HG02943 (cell line): ENCODE results near the gene SYNDIG1.

ENCODE experiments used
- ATAC-seq: cut with Tn5 transposase; IDR thresholded peaks from one replicate; pipeline ENCODE4 v1.9.1; 2021; ENCODE audit warnings: mild to moderate bottlenecking, low read depth, moderate library complexity; ENCODE audit not compliant: unreplicated experiment

SYNDIG1 gene

DNA sequence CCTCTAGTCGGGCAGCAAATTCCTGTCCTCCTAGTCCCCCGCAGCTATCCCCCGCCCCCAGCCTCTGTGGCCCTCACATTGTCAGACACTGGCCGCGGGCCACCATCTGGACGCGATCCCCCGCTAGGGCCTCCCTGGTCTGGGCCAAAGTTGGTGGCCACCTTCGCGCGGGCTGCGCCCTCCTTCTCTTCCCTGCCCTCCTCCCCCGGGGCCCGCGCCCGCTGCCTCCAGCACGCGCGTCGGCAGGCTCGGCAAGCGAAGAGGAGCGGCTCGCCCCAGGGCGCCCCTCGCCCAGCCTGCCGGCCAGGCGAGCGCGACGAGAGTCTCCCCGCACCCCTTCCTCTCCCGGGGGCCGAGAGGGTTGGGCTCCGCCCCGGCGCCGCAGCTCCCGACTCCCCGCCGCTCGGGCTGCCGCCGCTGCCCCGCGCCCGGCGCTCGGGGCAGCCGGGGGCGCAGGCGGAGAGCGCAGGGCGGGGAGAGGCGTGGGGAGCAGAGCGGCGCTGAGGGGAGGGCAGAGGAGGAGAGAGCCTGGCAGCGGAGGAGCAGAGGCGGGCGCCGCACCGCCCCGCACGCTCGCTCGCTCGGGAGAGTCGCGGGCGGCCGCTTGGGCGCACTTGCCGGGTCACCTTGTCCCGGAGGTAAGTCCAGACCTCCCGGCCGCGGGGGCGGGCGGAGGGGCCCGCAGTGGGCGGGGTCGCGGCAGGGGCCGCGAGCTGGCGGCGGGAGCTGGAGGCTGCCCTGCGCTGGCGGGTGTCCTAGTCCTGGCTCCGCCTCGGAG lies at the start of gene SYNDIG1:
Gene SYNDIG1 (plus strand): TSS at position 514 of the 778 bp plus-strand sequence. CDS start 73,469 bp downstream, outside the sequence.
- ATAC-seq = no peak

DNA sequence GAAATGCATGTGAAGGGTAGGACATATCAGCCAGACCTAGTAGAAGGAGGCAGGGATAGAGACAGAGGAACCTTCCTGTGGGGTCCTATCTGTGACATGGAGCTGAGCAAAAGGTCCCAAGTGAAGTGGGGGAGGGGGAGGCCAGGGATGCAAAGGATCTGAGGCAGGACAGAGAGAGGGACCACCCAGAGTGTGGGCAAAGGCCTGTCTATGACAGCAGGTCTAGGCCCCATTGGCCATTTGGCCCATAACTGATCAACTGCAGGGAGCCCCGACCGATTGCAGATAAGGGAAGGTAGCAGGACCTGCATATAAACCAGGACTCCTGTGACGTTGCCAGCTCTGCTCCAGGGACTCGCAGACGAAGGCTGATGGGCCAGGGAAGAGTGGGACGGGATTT lies 49.6 kb upstream of the SYNDIG1 start:
- no peak for ATAC-seq

- ATAC-seq = no peak
These were observed 48.9 kb upstream of the SYNDIG1 start for GRCh38 chr20:24420567-24420966.

DNA sequence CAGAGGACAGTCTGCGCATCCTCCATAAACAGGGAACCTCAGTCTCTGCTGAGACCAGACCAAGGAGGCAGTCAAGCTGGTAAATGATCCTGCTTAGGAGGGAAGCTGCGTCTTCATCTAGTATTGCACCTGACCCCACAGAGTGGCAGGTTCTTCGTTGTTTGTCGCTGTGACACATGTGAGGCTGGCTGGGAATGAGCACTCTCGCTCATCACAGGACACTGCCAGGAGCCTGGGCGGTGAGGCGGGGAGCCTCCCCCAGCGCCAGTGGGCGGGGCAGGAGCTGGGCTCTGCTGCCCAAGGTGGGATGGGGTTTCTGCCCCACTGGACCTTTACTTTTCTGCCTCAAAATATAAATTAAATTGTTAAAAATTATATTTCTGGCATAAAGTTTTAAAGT lies 48.4 kb upstream of the SYNDIG1 start:
- no peak for ATAC-seq

GRCh38 chr20:24422091-24422760 lies 47.2 kb upstream of the SYNDIG1 start:
- ATAC-seq = no peak

- ATAC-seq = no peak
These were observed 45.8 kb upstream of the SYNDIG1 start for GRCh38 chr20:24423390-24424313.

DNA sequence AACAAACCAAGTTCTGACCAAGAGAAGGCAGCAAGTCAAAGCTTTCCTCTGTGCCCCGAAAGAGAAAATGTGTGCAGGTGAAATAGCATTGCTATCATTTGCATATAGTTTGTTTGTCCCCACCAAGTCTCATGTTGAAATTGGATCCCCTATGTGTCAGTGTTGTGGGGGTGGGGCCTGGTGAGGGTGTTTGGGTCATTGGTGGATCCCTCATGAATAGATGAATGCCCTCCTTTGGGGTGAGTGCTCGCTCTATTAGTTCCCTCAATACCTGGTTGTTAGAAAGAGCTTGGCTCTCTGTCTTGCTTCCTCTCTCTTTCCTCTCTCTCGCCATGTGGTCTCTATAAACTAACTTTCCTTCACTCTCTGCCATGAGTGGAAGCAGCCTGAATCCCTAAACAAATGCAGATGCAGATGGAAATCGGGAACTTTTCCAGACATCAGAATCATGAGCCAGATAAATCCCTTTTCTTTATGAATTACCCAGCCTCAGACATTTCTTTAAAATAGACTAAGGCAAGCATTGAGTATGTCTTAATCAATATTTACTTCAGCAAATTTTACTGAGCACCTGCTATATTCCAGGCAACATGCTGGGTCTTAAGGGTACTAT lies 43.8 kb upstream of the SYNDIG1 start:
- no peak for ATAC-seq

DNA sequence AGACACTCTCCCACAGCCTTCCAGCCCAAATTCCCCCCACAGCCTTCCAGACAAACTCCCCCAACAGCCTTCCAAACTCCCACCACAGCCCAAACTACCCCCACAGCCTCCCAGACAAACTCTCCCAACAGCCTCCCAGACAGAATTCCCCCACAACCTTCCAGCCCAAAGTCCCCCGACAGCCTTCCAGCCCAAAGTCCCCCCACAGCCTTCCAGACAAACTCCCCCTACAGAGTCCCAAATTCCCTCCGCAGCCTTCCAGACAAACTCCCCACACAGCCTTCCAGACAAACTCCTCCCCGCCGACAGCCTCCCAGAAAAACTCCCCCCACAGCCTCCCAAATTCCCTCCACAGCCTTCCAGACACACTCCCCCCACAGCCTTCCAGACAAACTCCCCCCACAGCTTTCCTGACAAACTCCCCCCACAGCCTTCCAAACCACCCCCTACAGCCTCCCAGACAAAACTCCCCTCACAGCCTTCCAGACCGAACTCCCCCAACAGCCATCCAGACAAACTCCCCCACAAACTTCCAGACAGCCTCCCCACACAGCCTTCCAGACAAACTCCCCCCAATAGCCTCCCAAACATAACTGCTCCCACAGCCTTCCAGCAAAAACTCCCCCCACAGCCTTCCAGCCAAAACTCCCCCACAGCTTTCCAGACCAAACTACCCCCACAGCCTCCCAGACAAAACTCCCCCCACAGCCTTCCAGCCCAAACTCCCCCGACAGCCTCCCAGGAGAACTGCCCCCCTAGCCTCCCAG lies 38.0 kb upstream of the SYNDIG1 start:
- ATAC-seq = no peak

- ATAC-seq = no peak
These were observed 37.4 kb upstream of the SYNDIG1 start for GRCh38 chr20:24432046-24432442.

- ATAC-seq = no peak
These were observed 33.3 kb upstream of the SYNDIG1 start for GRCh38 chr20:24436160-24436559.

DNA sequence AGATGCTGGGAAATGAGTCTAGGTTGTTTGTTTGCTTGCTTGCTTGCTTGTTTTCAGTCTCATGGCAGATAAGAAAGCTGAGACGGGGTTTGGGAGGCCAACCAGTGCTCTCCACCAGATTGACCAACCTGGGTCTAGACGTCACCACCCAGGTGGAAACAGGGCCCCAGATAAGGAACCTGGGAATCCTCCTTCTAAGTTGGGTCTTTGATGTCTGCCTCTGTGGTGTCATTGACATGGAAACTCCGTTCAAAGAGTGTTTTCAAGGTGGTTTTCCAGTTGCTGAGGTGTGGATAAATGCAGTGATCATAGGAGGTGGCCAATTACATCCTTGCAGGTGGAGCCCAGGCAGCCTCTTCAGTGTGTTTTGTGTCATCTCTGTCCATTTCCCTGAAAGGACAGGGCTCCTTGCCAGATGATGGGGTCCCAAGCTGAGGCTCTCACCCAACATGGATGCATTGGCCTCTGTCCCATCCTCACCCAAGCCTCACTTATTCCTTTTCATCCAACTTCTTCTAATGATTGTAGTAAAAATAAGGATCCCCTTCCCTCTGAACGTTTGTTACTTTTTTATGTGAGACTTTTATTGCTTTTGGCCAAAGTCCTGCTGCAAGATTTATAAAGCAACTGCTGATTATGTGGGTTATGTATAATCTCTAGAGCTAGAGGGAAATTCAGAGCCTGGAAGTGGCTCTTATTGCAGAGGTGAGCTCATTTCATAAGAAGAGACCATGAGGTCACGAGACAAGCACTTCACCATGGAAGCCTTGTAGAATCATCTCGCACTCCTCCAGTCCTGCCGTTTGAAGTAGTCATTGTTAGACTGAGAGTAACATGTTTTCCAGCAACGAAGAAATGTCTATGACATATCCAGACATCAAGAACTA lies 32.0 kb upstream of the SYNDIG1 start:
- no peak for ATAC-seq

DNA sequence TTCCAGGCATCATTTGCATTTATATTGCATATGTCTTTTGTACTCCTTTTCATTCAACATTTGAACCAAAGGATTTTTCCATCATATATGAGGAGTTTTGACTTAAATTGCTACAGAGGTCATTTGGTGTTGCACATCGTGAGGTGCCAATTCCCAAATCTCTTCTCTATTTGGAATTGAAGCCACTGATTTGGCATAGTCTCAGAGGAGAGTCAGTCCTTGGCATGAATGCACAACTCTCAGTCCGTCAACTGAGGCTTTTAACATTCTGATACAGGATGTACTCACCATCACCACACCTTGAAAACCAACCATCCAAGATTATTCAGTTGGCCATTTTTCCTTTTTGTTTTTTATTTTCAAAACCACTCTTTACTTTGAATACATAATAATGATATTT lies 31.1 kb upstream of the SYNDIG1 start:
- ATAC-seq = no peak

- ATAC-seq = no peak
These were observed 29.6 kb upstream of the SYNDIG1 start for GRCh38 chr20:24439737-24440387.

GRCh38 chr20:24441661-24442060 lies 27.8 kb upstream of the SYNDIG1 start:
- ATAC-seq = no peak

DNA sequence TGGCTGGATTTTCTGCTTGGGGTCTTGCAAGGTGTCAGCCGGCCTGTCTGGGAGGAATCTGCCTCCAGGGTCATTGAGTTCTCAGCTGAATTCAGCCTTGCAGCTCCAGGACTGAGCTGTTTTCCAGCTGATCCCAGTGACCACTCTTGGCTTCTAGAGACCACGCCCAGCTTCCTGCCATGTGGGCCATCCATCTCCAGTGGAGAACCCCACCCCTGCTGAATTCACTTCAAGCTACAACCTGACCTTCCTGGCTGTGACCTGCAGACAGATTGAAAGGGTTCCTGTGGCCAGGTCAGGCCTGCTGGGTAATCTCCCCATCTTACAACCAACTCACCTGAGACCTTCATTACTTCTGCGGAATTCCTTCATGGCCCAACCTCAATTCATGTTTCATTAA lies 26.5 kb upstream of the SYNDIG1 start:
- ATAC-seq = no peak

- no peak for ATAC-seq
These were observed 26.0 kb upstream of the SYNDIG1 start for GRCh38 chr20:24443436-24443835.

- no peak for ATAC-seq
These were observed 24.8 kb upstream of the SYNDIG1 start for GRCh38 chr20:24444526-24445190.
